GM12865 (cell line): Measurements from ENCODE around the gene CISD1.

Source experiments
- DNase-seq: peaks from one replicate; pipeline ENCODE4 v3.0.0; 2010; ENCODE audit warnings: low read depth
- H3K4me3 ChIP-seq: 2 replicates; pipeline ENCODE4 v1.5.1; 2011; ENCODE audit warnings: mild to moderate bottlenecking, low read depth, low read length, control low read depth
- CTCF ChIP-seq: IDR thresholded peaks from 2 replicates; pipeline ENCODE4 v1.5.1; 2011; ENCODE audit warnings: low read length, control low read depth, low read depth, inconsistent platforms; ENCODE audit not compliant: insufficient read depth; ENCODE audit errors: missing control alignments

Gene CISD1

GRCh38 chr10:58258977-58259692 lies 9.8 kb upstream of the CISD1 start:
- no peak for DNase-seq
- H3K4me3 ChIP-seq = no peak overlapping the region
- peak; percentile 7 for TF ChIP-seq CTCF

- no peak overlapping the region for H3K4me3 ChIP-seq
- no peak for TF ChIP-seq CTCF
Measured at GRCh38 chr10:58260334-58260733, 8.6 kb upstream of the CISD1 start.

DNA sequence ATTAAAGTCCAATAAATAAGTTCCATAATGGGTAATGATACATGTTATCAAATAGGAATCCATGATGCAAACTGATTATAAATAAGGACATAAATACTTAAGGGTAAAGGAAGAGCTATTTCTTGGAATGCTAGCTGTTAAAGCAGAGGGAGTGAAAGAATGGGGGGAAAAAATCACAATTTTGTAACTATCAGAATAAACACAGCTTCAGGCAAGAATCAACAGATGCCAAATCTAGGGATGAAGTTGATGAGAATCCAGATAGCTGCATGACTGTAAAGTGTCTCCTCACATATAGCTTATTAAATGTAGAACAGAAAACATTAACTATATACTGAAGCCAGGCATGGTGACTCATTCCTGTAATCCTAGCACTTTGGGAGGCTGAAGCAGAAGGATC lies 6.2 kb upstream of the CISD1 start:
- no peak for TF ChIP-seq CTCF
- DNase-seq = no peak
- H3K4me3 ChIP-seq = no peak overlapping the region

More at GRCh38 chr10:58260334-58260733, 8.6 kb upstream of the CISD1 start:
- no peak for DNase-seq

DNA sequence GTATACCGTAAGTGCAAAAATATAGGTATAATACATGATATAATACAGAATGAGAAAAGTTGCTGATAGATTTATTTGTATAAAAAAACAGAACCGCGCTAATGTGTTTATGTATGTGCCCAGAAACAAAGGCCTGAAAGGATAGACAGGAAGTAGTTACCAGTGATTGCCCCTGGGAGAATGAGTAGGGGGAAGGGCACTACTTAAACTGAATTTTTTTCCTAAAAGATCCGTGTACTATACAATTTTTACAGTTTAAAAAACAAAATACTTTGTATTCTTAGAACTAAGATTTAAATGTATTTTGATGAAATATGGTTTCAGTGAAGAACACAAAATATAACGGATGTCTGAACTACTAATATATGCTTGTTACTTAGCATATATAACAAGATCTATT lies 4.2 kb upstream of the CISD1 start:
- DNase-seq = no peak
- TF ChIP-seq CTCF = no peak
- H3K4me3 ChIP-seq = peak overlapping the region; percentile 63

- peak overlapping the region; percentile 63 for H3K4me3 ChIP-seq
- no peak for DNase-seq
- TF ChIP-seq CTCF = no peak
Measured at GRCh38 chr10:58265249-58265648, 3.7 kb upstream of the CISD1 start.

- peak; percentile 61 for DNase-seq
- TF ChIP-seq CTCF = no peak
- peak overlapping the region; percentile 63 for H3K4me3 ChIP-seq
Measured at GRCh38 chr10:58266003-58266825, 2.7 kb upstream of the CISD1 start.
